Right renal cortex interstitium (tissue), 3 donors: ENCODE data around the gene LRRC71. TPM values are rescaled to one million over a fixed set of nuclear protein-coding genes. Genes with fewer than 3 reads are reported as not detected.

ENCODE experiments used
- DNase-seq, 3 donors: peaks; one replicate each; pipeline ENCODE4 v3.0.0-alpha.2; 2013; ENCODE audit warnings: low read depth in 3 of 3, low spot score in 2 of 3
- polyA plus RNA-seq, 3 donors: library from polyadenylated mRNA; unstranded; fragments of 120-200 nt; gene quantifications; one replicate each; pipeline ENCODE4 v1.2.1, GENCODE V29; 2013; ENCODE audit not compliant: insufficient read length in 3 of 3

Gene LRRC71
- polyA plus RNA-seq, 3 donors: 0.26 to 0.40 (median 0.35) TPM

- DNase-seq: peak; percentile 63 to 82 (median 80)
Observed at GRCh38 chr1:156892190-156893047, 28.0 kb upstream of the LRRC71 start.

GRCh38 chr1:156893048-156893953 lies 27.1 kb upstream of the LRRC71 start, which contains the start of gene PEAR1:
Gene PEAR1 (plus strand): TSS chr1:156893718. CDS start chr1:156903927, 10,209 bp downstream.
- peak in 1 of 3 donors; percentile 62 for DNase-seq

GRCh38 chr1:156894001-156894400 lies 26.4 kb upstream of the LRRC71 start:
- no peak for DNase-seq

GRCh38 chr1:156894711-156895454 lies 25.5 kb upstream of the LRRC71 start:
- no peak for DNase-seq

- DNase-seq: no peak
Observed at GRCh38 chr1:156895455-156895812, 25.0 kb upstream of the LRRC71 start.

- no peak for DNase-seq
Observed at GRCh38 chr1:156895927-156896326, 24.5 kb upstream of the LRRC71 start.

- DNase-seq: no peak
Observed at GRCh38 chr1:156896490-156897033, 23.9 kb upstream of the LRRC71 start.

- DNase-seq: no peak
Observed at GRCh38 chr1:156897078-156897825, 23.2 kb upstream of the LRRC71 start.

- DNase-seq: no peak
Observed at GRCh38 chr1:156898161-156898566, 22.3 kb upstream of the LRRC71 start.

GRCh38 chr1:156898971-156899664 lies 21.3 kb upstream of the LRRC71 start:
- DNase-seq: no peak

GRCh38 chr1:156899956-156900718 lies 20.3 kb upstream of the LRRC71 start:
- no peak for DNase-seq

- DNase-seq: no peak
Observed at GRCh38 chr1:156900896-156901589, 19.4 kb upstream of the LRRC71 start.

- no peak for DNase-seq
Observed at GRCh38 chr1:156901590-156901900, 18.9 kb upstream of the LRRC71 start.

GRCh38 chr1:156901966-156902915 lies 18.2 kb upstream of the LRRC71 start:
- DNase-seq: no peak

GRCh38 chr1:156903328-156904091 lies 16.9 kb upstream of the LRRC71 start:
- no peak for DNase-seq
